ENCODE results near the gene C9orf43. TPM values are rescaled to one million over a fixed set of nuclear protein-coding genes. Genes with fewer than 3 reads are reported as not detected.

Gene C9orf43
- total and polyA plus RNA-seq, 2 experiments from 2014 or later = 0.63 to 1.1 TPM

GRCh38 chr9:113431191-113431590, 20.6 kb downstream of the C9orf43 start:
- Histone ChIP-seq H3K36me3 (ENCODE audit: insufficient read depth) (peaks cover 4% of the 10 kb centered on the region; the same call in 1 of the 2 replicates), H3K4me2 (no peak overlapping the region), H3K79me2 (replicated peaks; ENCODE audit: insufficient read depth) (no peaks in the 10 kb centered on the region), H3K27me3 (ENCODE audit: insufficient read depth) (no peaks in the 10 kb centered on the region), H2AFZ (no peak overlapping the region), H3F3A (replicated peaks; ENCODE audit: low read depth) (no peaks in the 10 kb centered on the region), H3K9me2 (ENCODE audit: insufficient read depth) (no peaks in the 10 kb centered on the region), H4K20me1 (replicated peaks; ENCODE audit: insufficient read depth) (no peaks in the 10 kb centered on the region), H3K4me1 (ENCODE audit: insufficient read depth) (no peaks in the 10 kb centered on the region), H3K27ac (ENCODE audit: low read depth) (no peak overlapping the region), H3K4me3 (no peak overlapping the region)
- no peaks in the 10 kb centered on the region; the same call in 2 of the 3 replicates for H3K36me3 Mint-ChIP-seq (ENCODE audit: low read depth)
- no peaks in the 10 kb centered on the region for H3K4me1 Mint-ChIP-seq
- H3K9me3 Mint-ChIP-seq = peaks cover 20% of the 10 kb centered on the region
- DNase-seq (ENCODE audit: low spot score) (no peak), ATAC-seq (no peak)
- H3K27ac Mint-ChIP-seq = no peak overlapping the region
- no peak for TF ChIP-seq POLR2AphosphoS5 (IDR thresholded peaks at IDR 0.05; ENCODE audit: low read depth)
- TF ChIP-seq ZNF114 (CRISPR knock-in tag; IDR thresholded peaks at IDR 0.05) = no peak
- no peak for TF ChIP-seq STAT1 (IDR thresholded peaks at IDR 0.05; ENCODE audit: unreplicated experiment)
- TF ChIP-seq NANOG (IDR thresholded peaks at IDR 0.05; ENCODE audit: borderline replicate concordance) = no peak
- TF ChIP-seq EZH2 (IDR thresholded peaks at IDR 0.05; ENCODE audit: low read depth, unreplicated experiment) = no peak
- TF ChIP-seq ZNF331 (CRISPR knock-in tag; IDR thresholded peaks at IDR 0.05; ENCODE audit: low read depth) = no peak
- TF ChIP-seq ETS1 (IDR thresholded peaks at IDR 0.05) = no peak
- TF ChIP-seq ZNF462 (CRISPR knock-in tag; IDR thresholded peaks at IDR 0.05) = no peak
- no peak for TF ChIP-seq JUNB (IDR thresholded peaks at IDR 0.05; ENCODE audit: unreplicated experiment)
- TF ChIP-seq CREB1 (CRISPR knock-in tag; IDR thresholded peaks at IDR 0.05; ENCODE audit: low read depth) = no peak
- TF ChIP-seq CTCF (conservative IDR thresholded peaks at IDR 0.05; ENCODE audit: low read depth in 2 of 2) = no peak
- no peak for TF ChIP-seq REST (IDR thresholded peaks at IDR 0.05; ENCODE audit: unreplicated experiment)
- TF ChIP-seq EZH2phosphoT487 (IDR thresholded peaks at IDR 0.05; ENCODE audit: unreplicated experiment) = no peak
- H3K27me3 Mint-ChIP-seq (ENCODE audit: insufficient read depth, low read depth, poor library complexity) = peaks cover 4% of the 10 kb centered on the region
- no peak overlapping the region for H3K4me3 Mint-ChIP-seq
